DMS153 treated with DMSO at 0.1 percent for 48 hours (cell line): Measurements from ENCODE around the gene CDYL.

ENCODE experiments used
- DNase-seq: peaks from one replicate; lab custom pipeline; 2025; ENCODE audit not compliant: unreplicated experiment; lab: John Stamatoyannopoulos, UW

The CDYL gene

DNA sequence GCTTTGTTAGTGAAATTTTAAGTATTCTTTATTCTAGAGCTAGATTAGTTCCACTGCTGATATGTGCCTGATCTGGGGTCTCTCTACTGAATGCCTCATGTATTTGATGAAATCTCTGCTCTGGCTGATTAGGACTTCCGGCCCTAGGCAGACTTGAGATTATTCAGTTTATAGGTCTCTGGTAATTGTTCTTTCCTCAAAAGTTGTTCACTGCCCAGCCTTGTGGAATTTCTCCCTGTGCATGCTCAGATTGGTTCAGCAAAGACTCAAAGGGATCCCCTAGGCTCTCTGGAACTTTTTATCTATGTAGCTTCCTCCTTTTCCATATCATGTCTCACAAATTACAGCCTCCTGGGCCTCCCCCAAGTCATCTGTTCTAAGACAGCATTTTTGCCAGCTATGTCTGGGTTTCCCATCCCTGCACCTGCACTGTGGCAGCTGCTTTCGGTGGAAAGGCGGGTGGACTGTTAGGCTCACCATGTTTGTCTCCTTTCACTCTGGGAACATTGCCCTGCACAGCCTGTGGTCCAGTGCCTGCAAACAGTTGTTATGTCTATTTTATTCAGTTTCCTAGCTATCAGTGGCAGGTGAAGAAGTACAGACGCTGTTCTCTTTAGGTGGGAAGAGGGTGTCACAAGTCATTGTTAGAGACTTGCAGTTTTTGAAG, 154.0 kb downstream of the CDYL start:
- DNase-seq: no peak

- no peak for DNase-seq
Observed at GRCh38 chr6:4931530-4932227, 155.5 kb downstream of the CDYL start.

DNA sequence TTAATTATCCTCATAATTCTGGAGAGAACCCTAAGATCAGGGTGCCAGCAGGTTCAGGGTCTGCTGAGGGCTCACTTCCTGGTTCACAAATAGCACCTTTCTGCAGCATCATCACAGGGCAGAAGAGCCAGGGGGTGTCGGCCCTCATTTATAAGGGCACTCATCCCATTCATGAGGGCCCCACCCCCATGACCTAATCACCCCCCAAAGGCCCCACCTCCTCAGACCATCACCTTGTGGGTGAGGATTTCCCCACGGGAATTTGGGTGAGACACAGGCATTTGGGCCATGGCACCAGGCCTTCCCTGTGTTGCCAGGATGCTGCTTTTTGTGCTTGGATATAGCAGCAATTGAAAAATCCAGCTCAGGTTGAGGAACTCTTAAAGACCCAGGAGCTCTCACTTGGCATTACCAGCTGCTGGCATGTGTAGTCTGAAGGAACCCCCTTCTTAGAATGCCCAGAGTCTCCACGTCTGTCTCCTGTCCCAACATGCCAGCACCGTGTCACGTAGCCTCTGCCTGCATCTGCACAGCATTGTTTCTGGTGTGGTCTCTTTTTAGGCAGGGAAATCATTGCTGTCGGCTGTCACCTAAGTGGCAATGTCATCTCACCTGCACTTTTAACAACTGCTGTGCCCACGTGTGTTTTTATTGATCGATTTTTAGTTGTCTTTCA, 156.2 kb downstream of the CDYL start:
- no peak for DNase-seq

DNA sequence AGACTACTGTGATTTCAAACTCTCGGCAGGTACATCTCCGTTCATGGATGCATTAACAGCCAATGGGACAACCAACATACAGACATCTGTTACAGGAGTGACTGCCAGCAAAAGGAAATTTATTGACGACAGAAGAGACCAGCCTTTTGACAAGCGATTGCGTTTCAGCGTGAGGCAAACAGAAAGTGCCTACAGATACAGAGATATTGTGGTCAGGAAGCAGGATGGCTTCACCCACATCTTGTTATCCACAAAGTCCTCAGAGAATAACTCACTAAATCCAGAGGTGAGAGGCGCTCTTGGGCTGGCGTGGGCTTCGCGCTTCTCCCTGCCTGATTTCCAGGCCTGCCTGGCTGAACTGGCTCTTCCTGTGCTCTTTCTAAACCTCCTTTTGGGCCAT, 159.3 kb downstream of the CDYL start:
- DNase-seq: no peak

DNA sequence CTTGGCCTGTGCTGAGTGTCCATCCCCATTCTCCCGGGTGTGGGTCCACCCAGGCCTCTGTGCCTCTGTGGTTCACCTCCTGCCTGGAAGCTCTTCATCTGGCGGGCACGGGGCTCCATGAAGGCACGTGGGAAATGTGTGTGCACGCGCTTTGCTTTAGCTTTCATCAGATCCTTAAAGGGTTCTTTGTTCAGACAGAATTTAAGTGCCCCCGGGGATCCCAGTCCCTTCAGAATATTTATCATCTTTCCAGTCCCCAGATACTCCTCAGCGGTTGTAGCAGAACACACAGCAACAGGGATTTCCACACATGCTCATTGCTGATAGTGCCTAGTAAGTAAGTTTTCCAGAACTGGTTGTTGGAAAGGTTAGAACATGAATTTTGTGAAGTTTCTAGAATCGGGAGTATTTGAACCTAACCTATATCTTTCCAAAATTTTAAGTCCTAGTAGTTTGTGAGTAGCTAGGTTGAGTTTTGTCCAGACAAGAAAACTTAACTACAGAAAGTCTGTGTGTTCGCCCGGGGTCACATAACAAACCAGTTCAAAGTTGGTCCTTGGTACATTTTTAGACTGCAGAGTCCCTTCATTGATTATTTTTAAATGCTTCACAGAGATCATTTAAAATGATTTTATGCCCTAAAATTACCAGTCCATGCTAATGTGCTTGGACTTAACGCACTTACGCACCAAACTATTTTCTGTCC, 159.9 kb downstream of the CDYL start:
- no peak for DNase-seq

DNA sequence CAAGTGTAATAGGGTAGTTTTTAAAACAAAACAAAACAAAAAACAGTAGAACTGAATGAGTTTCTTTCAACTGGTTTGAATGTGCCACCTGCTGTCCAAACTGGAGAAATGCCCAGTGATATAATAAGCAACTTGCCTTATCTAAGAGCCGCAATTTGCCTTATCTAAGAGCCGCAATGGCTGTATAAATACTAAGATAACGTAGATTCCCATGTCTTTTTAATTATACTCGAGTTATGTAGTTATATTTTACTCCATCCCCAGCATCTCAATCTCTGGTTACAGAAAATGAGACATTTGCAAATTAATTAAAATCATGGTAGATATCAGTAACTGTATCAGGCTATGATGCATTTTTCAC, 160.5 kb downstream of the CDYL start:
- no peak for DNase-seq

DNA sequence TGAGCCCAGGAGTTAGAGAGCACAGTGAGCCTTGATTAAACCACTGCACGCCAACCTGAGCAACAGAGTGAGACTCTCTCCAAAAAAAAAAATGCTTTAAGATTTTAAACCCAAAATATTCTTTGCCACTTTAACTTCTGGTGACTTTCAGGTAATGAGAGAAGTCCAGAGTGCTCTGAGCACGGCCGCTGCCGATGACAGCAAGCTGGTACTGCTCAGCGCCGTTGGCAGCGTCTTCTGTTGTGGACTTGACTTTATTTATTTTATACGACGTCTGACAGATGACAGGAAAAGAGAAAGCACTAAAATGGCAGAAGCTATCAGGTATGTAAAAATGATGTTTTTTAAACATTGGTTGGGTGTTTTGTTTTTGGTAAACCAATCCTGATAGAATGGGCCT, 161.2 kb downstream of the CDYL start:
- no peak for DNase-seq

DNA sequence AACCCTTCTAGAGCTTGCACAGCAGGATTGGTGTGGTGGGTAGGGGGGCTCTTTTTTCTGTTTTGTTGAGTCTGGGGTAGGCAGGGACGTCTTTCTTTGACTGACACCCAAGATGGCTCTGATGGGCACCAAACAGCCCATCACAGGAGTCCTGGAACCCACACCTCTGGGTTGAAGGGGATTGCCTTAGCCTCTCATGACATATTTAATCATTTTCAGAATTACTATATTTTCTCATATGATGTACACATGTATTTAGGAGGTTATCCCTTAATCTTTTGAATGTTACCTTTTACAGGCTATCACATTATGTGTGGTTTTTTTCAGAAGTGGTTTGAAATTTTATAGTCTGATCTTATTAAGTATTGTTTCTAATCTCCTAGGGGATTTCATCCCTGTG, 163.0 kb downstream of the CDYL start:
- no peak for DNase-seq

DNA sequence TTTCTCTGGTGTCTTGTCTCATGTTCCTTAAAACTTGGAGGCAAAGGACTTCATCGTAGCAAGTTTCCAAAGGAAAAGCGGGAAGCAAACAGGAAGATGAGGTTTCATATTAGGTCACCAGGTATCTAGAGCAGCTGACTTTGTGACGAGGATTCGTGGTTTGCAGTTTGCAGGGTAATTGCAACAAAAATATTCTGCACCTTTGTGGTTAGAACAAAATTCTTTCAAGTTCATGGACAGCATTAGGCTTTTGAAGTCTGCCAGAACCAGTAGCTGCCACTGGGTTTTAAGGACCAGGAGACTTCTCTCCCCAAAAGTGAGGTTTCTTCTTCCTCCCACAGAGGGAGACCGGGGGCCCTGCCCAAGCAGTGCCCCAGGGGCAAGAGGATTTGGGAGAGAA, 164.2 kb downstream of the CDYL start:
- no peak for DNase-seq

DNA sequence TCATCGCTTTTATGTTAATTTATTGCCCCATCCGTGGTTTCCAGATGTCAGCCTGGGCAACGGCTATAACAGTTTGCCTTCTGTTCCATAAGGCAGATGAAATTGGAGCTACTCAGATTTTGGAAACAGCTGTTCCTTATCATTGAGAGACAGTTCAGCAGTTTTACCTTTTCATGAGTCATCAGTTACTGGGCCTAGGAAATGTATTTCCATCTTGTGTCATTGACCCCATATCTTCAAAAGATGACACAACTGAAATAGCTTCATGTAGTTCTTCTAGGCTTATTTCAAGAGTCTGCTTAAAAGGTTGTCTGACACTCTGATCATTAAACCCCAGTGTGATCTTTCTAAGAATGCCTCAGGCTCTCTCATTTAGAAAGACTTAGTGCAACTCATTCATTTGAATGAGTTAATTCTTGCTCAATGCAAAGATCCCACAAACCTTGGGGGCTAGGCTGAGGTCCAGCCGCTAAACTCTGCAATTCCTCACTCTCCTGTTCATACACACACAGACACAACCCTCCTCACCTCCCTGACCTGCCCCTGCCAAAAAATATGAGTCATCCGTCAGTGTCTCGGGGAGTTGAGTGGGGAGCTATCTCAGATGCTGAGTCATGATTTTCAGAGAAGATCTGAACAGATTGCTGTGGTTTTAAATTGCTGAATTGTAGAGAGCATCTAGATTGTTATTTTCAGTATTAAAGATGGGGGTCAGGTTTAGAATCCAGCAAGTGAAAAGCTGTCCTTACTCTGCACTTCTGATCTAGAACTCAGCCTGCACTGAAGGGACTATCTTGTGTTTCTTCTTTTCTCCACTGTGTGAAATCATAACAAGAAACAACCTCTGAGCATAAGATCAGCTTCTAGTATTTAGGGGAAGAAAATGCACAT, 165.8 kb downstream of the CDYL start:
- no peak for DNase-seq

GRCh38 chr6:4942673-4943009, 166.4 kb downstream of the CDYL start:
- no peak for DNase-seq

GRCh38 chr6:4943716-4944115, 167.5 kb downstream of the CDYL start:
- no peak for DNase-seq

GRCh38 chr6:4944325-4944724, 168.1 kb downstream of the CDYL start:
- DNase-seq: no peak

- DNase-seq: no peak
Observed at GRCh38 chr6:4946521-4946920, 170.3 kb downstream of the CDYL start.

GRCh38 chr6:4947716-4948115, 171.5 kb downstream of the CDYL start:
- no peak for DNase-seq

- DNase-seq: no peak
Observed at GRCh38 chr6:4948781-4949450, 172.7 kb downstream of the CDYL start.

- no peak for DNase-seq
Observed at GRCh38 chr6:4950076-4950475, 173.9 kb downstream of the CDYL start.

- no peak for DNase-seq
Observed at GRCh38 chr6:4950836-4951533, 174.8 kb downstream of the CDYL start.

GRCh38 chr6:4953440-4953839, 177.2 kb downstream of the CDYL start:
- no peak for DNase-seq

GRCh38 chr6:4956625-4957024, 180.4 kb downstream of the CDYL start:
- DNase-seq: no peak
